ENCODE results near the gene BBLN.

BBLN gene

GRCh38 chr9:128149951-128150593 lies 10.0 kb upstream of the BBLN start:
- ATAC-seq (ENCODE audit: low read depth) (no peak), DNase-seq (ENCODE audit: low spot score) (no peak)
- Histone ChIP-seq H3K9me3 (ENCODE audit: severe bottlenecking) (no peaks in the 10 kb centered on the region), H3K36me3 (ENCODE audit: low read depth) (no peaks in the 10 kb centered on the region), H3K27me3 (ENCODE audit: insufficient read depth, poor library complexity, severe bottlenecking) (no peaks in the 10 kb centered on the region), H3K4me3 (ENCODE audit: severe bottlenecking) (no peak overlapping the region), H3K27ac (ENCODE audit: poor library complexity, severe bottlenecking) (peak overlapping the region; percentile 58), H3K4me1 (ENCODE audit: insufficient read depth, poor library complexity, severe bottlenecking) (peaks cover 21% of the 10 kb centered on the region)
- TF ChIP-seq CTCF (IDR thresholded peaks at IDR 0.05; ENCODE audit: poor library complexity, severe bottlenecking): no peak

GRCh38 chr9:128150594-128151308 lies 9.3 kb upstream of the BBLN start:
- TF ChIP-seq CTCF (IDR thresholded peaks at IDR 0.05; ENCODE audit: poor library complexity, severe bottlenecking): no peak
- ATAC-seq (ENCODE audit: low read depth): no peak

GRCh38 chr9:128151309-128152132 lies 8.5 kb upstream of the BBLN start:
- no peak for TF ChIP-seq CTCF (IDR thresholded peaks at IDR 0.05; ENCODE audit: poor library complexity, severe bottlenecking)
- Histone ChIP-seq H3K36me3 (ENCODE audit: low read depth) (no peaks in the 10 kb centered on the region), H3K9me3 (ENCODE audit: severe bottlenecking) (no peaks in the 10 kb centered on the region), H3K4me3 (ENCODE audit: severe bottlenecking) (no peak overlapping the region), H3K4me1 (ENCODE audit: insufficient read depth, poor library complexity, severe bottlenecking) (peaks cover 16% of the 10 kb centered on the region), H3K27me3 (ENCODE audit: insufficient read depth, poor library complexity, severe bottlenecking) (no peaks in the 10 kb centered on the region), H3K27ac (ENCODE audit: poor library complexity, severe bottlenecking) (no peak overlapping the region)
- DNase-seq (ENCODE audit: low spot score): no peak
- no peak for ATAC-seq (ENCODE audit: low read depth)

More at GRCh38 chr9:128150594-128151308, 9.3 kb upstream of the BBLN start:
- H3K27ac ChIP-seq (ENCODE audit: poor library complexity, severe bottlenecking): no peak overlapping the region
- peaks cover 16% of the 10 kb centered on the region for H3K4me1 ChIP-seq (ENCODE audit: insufficient read depth, poor library complexity, severe bottlenecking)
- DNase-seq (ENCODE audit: low spot score): peak; percentile 62
- H3K27me3 ChIP-seq (ENCODE audit: insufficient read depth, poor library complexity, severe bottlenecking): no peaks in the 10 kb centered on the region
- H3K36me3 ChIP-seq (ENCODE audit: low read depth): no peaks in the 10 kb centered on the region
- no peaks in the 10 kb centered on the region for H3K9me3 ChIP-seq (ENCODE audit: severe bottlenecking)
- H3K4me3 ChIP-seq (ENCODE audit: severe bottlenecking): no peak overlapping the region

GRCh38 chr9:128152133-128153059 lies 7.7 kb upstream of the BBLN start:
- TF ChIP-seq CTCF (IDR thresholded peaks at IDR 0.05; ENCODE audit: poor library complexity, severe bottlenecking): no peak
- Histone ChIP-seq H3K4me1 (ENCODE audit: insufficient read depth, poor library complexity, severe bottlenecking) (peaks cover 16% of the 10 kb centered on the region), H3K27me3 (ENCODE audit: insufficient read depth, poor library complexity, severe bottlenecking) (no peaks in the 10 kb centered on the region), H3K27ac (ENCODE audit: poor library complexity, severe bottlenecking) (no peak overlapping the region), H3K9me3 (ENCODE audit: severe bottlenecking) (no peaks in the 10 kb centered on the region), H3K36me3 (ENCODE audit: low read depth) (no peaks in the 10 kb centered on the region), H3K4me3 (ENCODE audit: severe bottlenecking) (no peak overlapping the region)
- ATAC-seq (ENCODE audit: low read depth) (no peak), DNase-seq (ENCODE audit: low spot score) (no peak)

Measured in RWPE2 (cell line).